Coronary artery (tissue), 2 donors: Measurements from ENCODE around the gene CTDSP2.

ENCODE experiments used
- DNase-seq: peaks from one replicate; pipeline ENCODE4 v3.0.0-alpha.2; 2017; ENCODE audit warnings: low spot score
- H3K27ac ChIP-seq, 2 donors: fragments of 200-600 bp; sonication (generic); one replicate each; pipeline ENCODE4 v1.5.1; 2016 to 2019
- H3K4me3 ChIP-seq: fragments of 200-600 bp; sonication (generic); 2 replicates; pipeline ENCODE4 v1.5.1; 2016; ENCODE audit warnings: mild to moderate bottlenecking, moderate library complexity
- TF ChIP-seq, protein P1 (sequence below): fragments of 200-600 bp; sonication (generic); IDR thresholded peaks from one replicate; pipeline ENCODE4 v1.5.1; 2019; ENCODE audit warnings: antibody characterized with exemption

The CTDSP2 gene

GRCh38 chr12:57802607-57803006 lies 43.9 kb downstream of the CTDSP2 start:
- no peak for DNase-seq
- TF ChIP-seq, protein P1, sequence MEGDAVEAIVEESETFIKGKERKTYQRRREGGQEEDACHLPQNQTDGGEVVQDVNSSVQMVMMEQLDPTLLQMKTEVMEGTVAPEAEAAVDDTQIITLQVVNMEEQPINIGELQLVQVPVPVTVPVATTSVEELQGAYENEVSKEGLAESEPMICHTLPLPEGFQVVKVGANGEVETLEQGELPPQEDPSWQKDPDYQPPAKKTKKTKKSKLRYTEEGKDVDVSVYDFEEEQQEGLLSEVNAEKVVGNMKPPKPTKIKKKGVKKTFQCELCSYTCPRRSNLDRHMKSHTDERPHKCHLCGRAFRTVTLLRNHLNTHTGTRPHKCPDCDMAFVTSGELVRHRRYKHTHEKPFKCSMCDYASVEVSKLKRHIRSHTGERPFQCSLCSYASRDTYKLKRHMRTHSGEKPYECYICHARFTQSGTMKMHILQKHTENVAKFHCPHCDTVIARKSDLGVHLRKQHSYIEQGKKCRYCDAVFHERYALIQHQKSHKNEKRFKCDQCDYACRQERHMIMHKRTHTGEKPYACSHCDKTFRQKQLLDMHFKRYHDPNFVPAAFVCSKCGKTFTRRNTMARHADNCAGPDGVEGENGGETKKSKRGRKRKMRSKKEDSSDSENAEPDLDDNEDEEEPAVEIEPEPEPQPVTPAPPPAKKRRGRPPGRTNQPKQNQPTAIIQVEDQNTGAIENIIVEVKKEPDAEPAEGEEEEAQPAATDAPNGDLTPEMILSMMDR, result no peak
- Histone ChIP-seq H3K4me3 (no peak overlapping the region), H3K27ac (no peak overlapping the region)

- Histone ChIP-seq H3K4me3 (no peak overlapping the region), H3K27ac (no peak overlapping the region)
- TF ChIP-seq, protein P1, result no peak
- no peak for DNase-seq
These were observed 45.6 kb downstream of the CTDSP2 start for GRCh38 chr12:57800965-57801364.

GRCh38 chr12:57797933-57798332 lies 48.6 kb downstream of the CTDSP2 start:
- H3K27ac ChIP-seq, result no peak overlapping the region
- H3K4me3 ChIP-seq, result no peak overlapping the region
- TF ChIP-seq, protein P1, result no peak
- DNase-seq, result no peak

GRCh38 chr12:57796996-57797395 lies 49.5 kb downstream of the CTDSP2 start:
- H3K27ac ChIP-seq, result no peak overlapping the region
- DNase-seq, result no peak
- TF ChIP-seq, protein P1, result no peak
- H3K4me3 ChIP-seq, result no peak overlapping the region

- DNase-seq, result no peak
- no peak overlapping the region for H3K27ac ChIP-seq
- TF ChIP-seq, protein P1, result no peak
- H3K4me3 ChIP-seq, result no peak overlapping the region
These were observed 51.2 kb downstream of the CTDSP2 start for GRCh38 chr12:57795354-57795753.

DNA sequence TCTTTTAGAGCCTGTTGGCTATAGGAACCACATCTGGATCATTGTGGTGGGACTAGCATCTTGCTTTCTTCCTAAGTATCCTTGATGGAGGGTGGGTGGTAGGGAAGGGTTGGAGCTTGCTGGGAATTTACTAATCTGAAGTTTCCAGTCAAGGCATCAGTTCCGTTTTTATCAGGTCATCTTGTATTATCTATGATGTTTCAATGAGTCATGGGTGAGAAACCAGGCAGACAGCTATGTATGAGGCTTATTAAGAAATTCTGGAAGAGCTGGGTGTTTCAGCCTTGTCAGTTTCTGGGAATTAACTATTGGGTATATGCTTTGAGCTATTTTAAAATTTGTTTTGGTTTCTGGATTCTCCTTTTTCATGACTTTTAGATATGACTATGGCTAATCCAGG lies 52.6 kb downstream of the CTDSP2 start:
- Histone ChIP-seq H3K27ac (no peak overlapping the region), H3K4me3 (no peak overlapping the region)
- DNase-seq, result no peak
- TF ChIP-seq, protein P1, result no peak

DNA sequence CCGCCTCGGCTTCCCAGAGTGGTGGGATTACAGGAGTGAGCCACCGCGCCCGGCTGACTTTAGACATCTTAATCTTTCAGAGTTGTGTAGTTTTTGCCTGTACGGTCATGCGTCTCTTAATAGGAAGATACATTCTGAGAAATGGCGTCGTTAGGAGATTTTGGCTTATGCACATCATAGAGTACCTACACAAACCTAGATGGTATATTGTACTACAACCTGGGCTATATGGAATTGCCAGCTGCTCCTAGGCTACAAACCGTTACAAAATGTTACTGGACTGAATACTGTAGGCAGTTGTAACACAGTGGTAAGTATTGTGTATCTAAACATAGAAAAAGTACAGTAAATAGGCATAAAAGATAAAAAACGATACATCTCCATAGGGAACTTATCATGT lies 62.7 kb downstream of the CTDSP2 start:
- TF ChIP-seq, protein P1, result no peak
- Histone ChIP-seq H3K27ac (no peak overlapping the region), H3K4me3 (peak overlapping the region; percentile 79)
- no peak for DNase-seq
